Keratinocyte (primary cell): ENCODE results near the gene CSNK1G1. TPM values are rescaled to one million over a fixed set of nuclear protein-coding genes. Genes with fewer than 3 reads are reported as not detected.

ENCODE experiments used
- DNase-seq: peaks from one replicate; pipeline ENCODE4 v3.0.0-alpha.2; 2011; ENCODE audit warnings: low read depth, missing footprints, low spot score
- FAIRE-seq: peaks from 2 replicates; lab custom pipeline; 2011; peaks lifted over from hg19 to GRCh38; lab: Jason Lieb, UNC
- H2AFZ ChIP-seq: 2 replicates; pipeline ENCODE4 v1.6.0; 2012; ENCODE audit warnings: low read length, control low read depth, inconsistent platforms; ENCODE audit not compliant: control insufficient read depth
- H3K27ac ChIP-seq: 2 replicates; pipeline ENCODE4 v1.5.1; 2011; ENCODE audit warnings: low read length; ENCODE audit not compliant: control insufficient read depth, insufficient read depth
- H3K27me3 ChIP-seq: 3 replicates; pipeline ENCODE4 v1.6.0; 2011; ENCODE audit warnings: low read length; ENCODE audit not compliant: control insufficient read depth, insufficient read depth; ENCODE audit errors: extremely low read depth
- H3K36me3 ChIP-seq, 2 experiments: 2 replicates in 1 of 2; 3 replicates in 1 of 2; pipeline ENCODE4 v1.5.1; 2011; ENCODE audit warnings: low read length in 2 of 2, mild to moderate bottlenecking in 1 of 2; ENCODE audit not compliant: control insufficient read depth in 2 of 2, insufficient read depth in 2 of 2; ENCODE audit errors: extremely low read depth in 1 of 2
- H3K4me1 ChIP-seq: 3 replicates; pipeline ENCODE4 v1.5.1; 2011; ENCODE audit warnings: low read length; ENCODE audit not compliant: control insufficient read depth, insufficient read depth; ENCODE audit errors: extremely low read depth
- H3K4me2 ChIP-seq: 3 replicates; pipeline ENCODE4 v1.6.0; 2011; ENCODE audit warnings: low read depth, low read length; ENCODE audit not compliant: control insufficient read depth, insufficient read depth; ENCODE audit errors: extremely low read depth
- H3K4me3 ChIP-seq, 3 experiments: fragments of 200-600 bp in 1 of 3; sonication (generic) in 1 of 3; 2 replicates in 2 of 3; 3 replicates in 1 of 3; pipeline ENCODE4 v1.5.1; 2011 to 2016; ENCODE audit warnings: low read length in 3 of 3, mild to moderate bottlenecking in 3 of 3, control low read depth in 2 of 3, inconsistent platforms in 1 of 3, low read depth in 1 of 3, mixed read lengths in 1 of 3, mixed run types in 1 of 3, moderate library complexity in 1 of 3; ENCODE audit not compliant: control insufficient read depth in 2 of 3, insufficient read depth in 2 of 3; ENCODE audit errors: extremely low read depth in 1 of 3
- H3K79me2 ChIP-seq: 2 replicates; pipeline ENCODE4 v1.6.0; 2012; ENCODE audit warnings: low read length; ENCODE audit not compliant: control insufficient read depth, insufficient read depth
- H3K9ac ChIP-seq: 3 replicates; pipeline ENCODE4 v1.6.0; 2011; ENCODE audit warnings: low read length; ENCODE audit not compliant: control insufficient read depth, insufficient read depth; ENCODE audit errors: extremely low read depth
- H3K9me1 ChIP-seq: 3 replicates; pipeline ENCODE4 v1.6.0; 2011; ENCODE audit warnings: low read length; ENCODE audit not compliant: control insufficient read depth, insufficient read depth; ENCODE audit errors: extremely low read depth
- H3K9me3 ChIP-seq: 2 replicates; pipeline ENCODE4 v1.5.1; 2012; ENCODE audit warnings: low read depth, low read length; ENCODE audit not compliant: control insufficient read depth
- H4K20me1 ChIP-seq: 3 replicates; pipeline ENCODE4 v1.6.0; 2011; ENCODE audit warnings: low read length; ENCODE audit not compliant: control insufficient read depth, insufficient read depth; ENCODE audit errors: extremely low read depth
- CTCF ChIP-seq, 3 experiments: IDR thresholded peaks in 1 of 3; conservative IDR thresholded peaks in 1 of 3; optimal IDR thresholded peaks in 1 of 3; 2 replicates in 2 of 3; 3 replicates in 1 of 3; pipeline versions ENCODE3 to v1.5.1; 2011; ENCODE audit warnings: low read length in 3 of 3, mild to moderate bottlenecking in 3 of 3, moderate library complexity in 2 of 3, control low read depth in 1 of 3, inconsistent platforms in 1 of 3; ENCODE audit not compliant: insufficient read depth in 2 of 3; ENCODE audit errors: extremely low read depth in 1 of 3
- EZH2 ChIP-seq: IDR thresholded peaks from one replicate; pipeline ENCODE4 v1.6.1; 2012; ENCODE audit warnings: inconsistent platforms, mild to moderate bottlenecking, low read length, moderate library complexity
- dilution Hi-C: fragments of 300-500 bp; cut with MboI; formaldehyde crosslinking; loops from one replicate; pipeline ENCODE4 v1.7.0; 2020; ENCODE audit warnings: low sequenced_read_pairs; ENCODE audit not compliant: extremely low pct_ligation_motif_present
- polyA plus RNA-seq, 5 experiments: library from polyadenylated mRNA; depleted of rRNA in 3 of 5; stranded (reverse) in 3 of 5; stranded (forward) in 1 of 5; unstranded in 1 of 5; fragments of >200 nt; gene quantifications; 1 replicate in 1 of 5; 2 replicates in 3 of 5; 3 replicates in 1 of 5; pipeline versions ENCODE4 v1.2.1 to v1.2.3, GENCODE V29; 2011 to 2012; ENCODE audit warnings: missing spikeins in 2 of 5, low read depth in 1 of 5, low replicate concordance in 1 of 5

Gene CSNK1G1
- polyA plus RNA-seq, 1 donor (not counting 4 experiments of a cell fraction or from before 2014, with no cell fraction given): 28.9 TPM

- Histone ChIP-seq H3K9me3 (no peaks in the 10 kb centered on the region), H4K20me1 (no peaks in the 10 kb centered on the region), H3K9ac (no peak overlapping the region), H3K27me3 (no peaks in the 10 kb centered on the region), H2AFZ (no peak overlapping the region), H3K4me1 (no peaks in the 10 kb centered on the region), H3K27ac (no peak overlapping the region), H3K4me2 (no peak overlapping the region), H3K4me3 (no peak overlapping the region), H3K9me1 (no peaks in the 10 kb centered on the region), H3K79me2 (no peaks in the 10 kb centered on the region), H3K36me3 (peaks cover 6 to 7% of the 10 kb centered on the region in 2 experiments)
- no peak for TF ChIP-seq CTCF (optimal IDR thresholded peaks at IDR 0.05 in 1 of 3, IDR thresholded peaks at IDR 0.05 in 1 of 3, conservative IDR thresholded peaks at IDR 0.05 in 1 of 3; ENCODE audit: extremely low read depth in 1 of 3, insufficient read depth in 2 of 3, low read length in 3 of 3)
- no peak for TF ChIP-seq EZH2
- no peak for FAIRE-seq
- DNase-seq: no peak
- dilution Hi-C loops: no loop called here
Measured at GRCh38 chr15:64210371-64210770, 145.6 kb downstream of the CSNK1G1 start.

- Histone ChIP-seq H3K4me2 (no peak overlapping the region), H3K4me3 (no peak overlapping the region), H3K79me2 (no peaks in the 10 kb centered on the region), H3K27ac (no peak overlapping the region), H2AFZ (no peak overlapping the region), H3K9ac (no peak overlapping the region), H3K9me3 (no peaks in the 10 kb centered on the region), H3K4me1 (no peaks in the 10 kb centered on the region), H4K20me1 (no peaks in the 10 kb centered on the region), H3K9me1 (no peaks in the 10 kb centered on the region), H3K27me3 (no peaks in the 10 kb centered on the region), H3K36me3 (peaks cover 5 to 7% of the 10 kb centered on the region in 2 experiments)
- DNase-seq (no peak), FAIRE-seq (no peak)
- TF ChIP-seq CTCF (optimal IDR thresholded peaks at IDR 0.05 in 1 of 3, IDR thresholded peaks at IDR 0.05 in 1 of 3, conservative IDR thresholded peaks at IDR 0.05 in 1 of 3; ENCODE audit: extremely low read depth in 1 of 3, insufficient read depth in 2 of 3, low read length in 3 of 3) (peak in 1 of 3 experiments; percentile 27), EZH2 (no peak)
- dilution Hi-C loops: no loop called here
Measured at GRCh38 chr15:64209680-64210334, 146.2 kb downstream of the CSNK1G1 start.
